Measurements from ENCODE around the gene SPCS2. TPM values are rescaled to one million over a fixed set of nuclear protein-coding genes. Genes with fewer than 3 reads are reported as not detected.
"Not testable (repeated sequence)": the region's sequence is repeated elsewhere in the genome, so short reads cannot be mapped to it uniquely, and the experiment has no call there.

Gene SPCS2
- total and polyA plus RNA-seq, 8 donors, result 75.0 to 132 (median 103) TPM

DNA sequence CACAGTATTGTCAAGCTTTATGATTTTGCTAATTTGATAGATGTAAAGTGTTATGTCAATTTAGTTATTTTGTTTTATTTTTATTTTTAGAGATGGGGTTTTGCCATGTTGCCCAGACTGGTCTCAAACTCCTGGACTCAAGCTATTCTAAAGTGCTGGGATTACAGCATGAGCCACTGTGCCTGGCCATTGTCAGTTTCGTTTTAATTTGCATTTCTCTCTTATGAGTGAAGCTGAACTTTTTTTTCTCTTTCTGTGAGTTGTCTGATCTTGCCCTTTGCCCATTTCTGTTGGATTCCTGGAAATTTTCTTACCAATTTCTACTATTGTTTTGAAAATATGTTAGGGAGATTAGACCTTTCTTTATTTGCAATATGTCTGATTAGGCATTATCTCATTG, 55.1 kb downstream of the SPCS2 start:
- TF ChIP-seq, protein P1, sequence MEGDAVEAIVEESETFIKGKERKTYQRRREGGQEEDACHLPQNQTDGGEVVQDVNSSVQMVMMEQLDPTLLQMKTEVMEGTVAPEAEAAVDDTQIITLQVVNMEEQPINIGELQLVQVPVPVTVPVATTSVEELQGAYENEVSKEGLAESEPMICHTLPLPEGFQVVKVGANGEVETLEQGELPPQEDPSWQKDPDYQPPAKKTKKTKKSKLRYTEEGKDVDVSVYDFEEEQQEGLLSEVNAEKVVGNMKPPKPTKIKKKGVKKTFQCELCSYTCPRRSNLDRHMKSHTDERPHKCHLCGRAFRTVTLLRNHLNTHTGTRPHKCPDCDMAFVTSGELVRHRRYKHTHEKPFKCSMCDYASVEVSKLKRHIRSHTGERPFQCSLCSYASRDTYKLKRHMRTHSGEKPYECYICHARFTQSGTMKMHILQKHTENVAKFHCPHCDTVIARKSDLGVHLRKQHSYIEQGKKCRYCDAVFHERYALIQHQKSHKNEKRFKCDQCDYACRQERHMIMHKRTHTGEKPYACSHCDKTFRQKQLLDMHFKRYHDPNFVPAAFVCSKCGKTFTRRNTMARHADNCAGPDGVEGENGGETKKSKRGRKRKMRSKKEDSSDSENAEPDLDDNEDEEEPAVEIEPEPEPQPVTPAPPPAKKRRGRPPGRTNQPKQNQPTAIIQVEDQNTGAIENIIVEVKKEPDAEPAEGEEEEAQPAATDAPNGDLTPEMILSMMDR (IDR thresholded peaks at IDR 0.05), result no peak
- 67 to 77% methylated on average over 1 of the region's 1 CpG for WGBS, 2 donors

DNA sequence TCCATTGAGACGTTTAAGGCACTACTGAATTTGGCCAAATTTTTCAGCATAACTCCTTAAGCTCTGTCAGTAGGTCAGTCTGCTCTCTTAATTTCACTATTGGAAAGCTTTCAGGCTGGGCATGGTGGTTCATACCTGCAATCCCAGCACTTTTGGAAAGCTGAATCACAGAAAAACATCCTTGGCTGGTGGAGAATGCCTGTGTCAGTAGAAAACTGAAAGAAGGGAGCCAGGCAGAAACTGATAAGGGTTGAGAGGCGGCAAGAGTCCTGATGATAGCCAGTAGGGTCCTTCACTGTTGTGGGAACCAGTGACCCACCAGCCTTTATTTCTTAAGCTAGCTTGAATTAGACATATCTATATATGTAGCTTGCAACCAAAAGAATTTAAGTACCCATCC, 62.3 kb downstream of the SPCS2 start:
- Histone ChIP-seq H3K4me3 (no peak overlapping the region), H3K9me3 (no peaks in the 10 kb centered on the region), H3K4me1 (no peaks in the 10 kb centered on the region), H3K27me3 (no peaks in the 10 kb centered on the region), H3K36me3 (peaks cover 0 to 4% (median 2%) of the 10 kb centered on the region in 3 donors), H3K27ac (no peak overlapping the region)
- DNase-seq (no peak), ATAC-seq (no peak), FAIRE-seq (no peak)
- intact Hi-C loops (cut with DNase I), result no loop called here
- WGBS, 2 donors, result 80 to 81% methylated on average over 2 of the region's 2 CpGs
- TF ChIP-seq, protein P1 (IDR thresholded peaks at IDR 0.05), result no peak

More for the DNA sequence above, 55.1 kb downstream of the SPCS2 start:
- Histone ChIP-seq H3K9me3 (no peaks in the 10 kb centered on the region), H3K36me3 (peaks cover 0 to 19% (median 13%) of the 10 kb centered on the region in 3 donors), H3K27ac (no peak overlapping the region), H3K4me1 (no peaks in the 10 kb centered on the region), H3K27me3 (no peaks in the 10 kb centered on the region), H3K4me3 (no peak overlapping the region)
- DNase-seq (no peak), ATAC-seq (no peak), FAIRE-seq (no peak)
- intact Hi-C loops (cut with DNase I), result no loop called here

DNA sequence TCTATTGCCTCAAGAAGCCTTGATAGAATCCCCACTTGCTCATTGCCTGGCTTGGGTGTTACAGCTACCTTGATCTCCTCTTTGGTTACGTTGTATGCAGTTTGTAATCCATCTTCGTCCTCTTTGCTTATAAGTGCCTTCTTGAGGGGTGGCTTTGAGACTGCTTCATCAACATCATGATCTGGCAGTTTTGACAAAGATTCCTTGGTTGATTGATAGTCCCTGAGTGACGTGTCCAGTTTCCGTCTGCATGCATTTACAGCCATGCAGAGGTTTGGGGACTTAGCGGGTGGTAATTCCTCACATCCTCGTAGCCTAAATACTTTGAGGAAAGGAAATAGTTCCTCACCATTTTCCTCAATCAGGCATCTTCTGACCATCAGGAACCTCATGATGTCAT, 62.8 kb downstream of the SPCS2 start:
- Histone ChIP-seq H3K27ac (no peak overlapping the region), H3K4me1 (no peaks in the 10 kb centered on the region), H3K36me3 (no peaks in the 10 kb centered on the region), H3K9me3 (no peaks in the 10 kb centered on the region), H3K27me3 (no peaks in the 10 kb centered on the region), H3K4me3 (no peak overlapping the region)
- DNase-seq, result no peak
- TF ChIP-seq, protein P1 (IDR thresholded peaks at IDR 0.05), result no peak
- intact Hi-C loops (cut with DNase I), result no loop called here
- FAIRE-seq, result no peak
- no peak for ATAC-seq
- 92 to 95% methylated on average over 6 of the region's 6 CpGs for WGBS, 2 donors

GRCh38 chr11:75013051-75013450, 64.0 kb downstream of the SPCS2 start:
- no peak for ATAC-seq
- Histone ChIP-seq H3K9me3 (no peaks in the 10 kb centered on the region), H3K4me1 (no peaks in the 10 kb centered on the region), H3K27me3 (no peaks in the 10 kb centered on the region), H3K36me3 (no peaks in the 10 kb centered on the region), H3K27ac (no peak overlapping the region), H3K4me3 (no peak overlapping the region)
- intact Hi-C loops (cut with DNase I), result no loop called here
- TF ChIP-seq, protein P1 (IDR thresholded peaks at IDR 0.05), result no peak
- DNase-seq, result no peak
- FAIRE-seq, result no peak

DNA sequence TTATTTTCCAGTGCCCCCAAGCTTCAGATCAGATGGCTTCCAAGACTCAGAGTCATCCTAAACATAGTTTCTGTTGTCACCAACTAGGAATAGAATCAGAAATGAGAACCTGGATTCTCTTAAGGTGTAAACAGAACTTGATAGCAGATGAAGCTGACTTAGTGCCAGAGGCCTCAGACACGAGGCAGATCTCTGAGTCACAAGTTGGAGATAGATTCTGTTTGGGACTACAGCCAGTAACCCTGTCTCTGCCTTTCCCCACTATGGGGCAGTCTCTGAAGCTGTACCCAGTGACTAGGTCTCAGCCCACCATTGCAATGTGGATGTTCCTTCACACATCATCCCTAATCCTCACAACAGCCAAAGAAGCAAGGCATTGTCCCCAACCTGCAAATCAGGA, 65.1 kb downstream of the SPCS2 start:
- no peak for ATAC-seq
- no peak for DNase-seq
- FAIRE-seq, result no peak
- Histone ChIP-seq H3K36me3 (no peaks in the 10 kb centered on the region), H3K4me1 (no peaks in the 10 kb centered on the region), H3K27ac (no peak overlapping the region), H3K27me3 (no peaks in the 10 kb centered on the region), H3K9me3 (no peaks in the 10 kb centered on the region), H3K4me3 (no peak overlapping the region)
- WGBS, 2 donors, result 0 to 8% methylated on average over 1 of the region's 1 CpG
- intact Hi-C loops (cut with DNase I), result no loop called here
- TF ChIP-seq, protein P1 (IDR thresholded peaks at IDR 0.05), result no peak

DNA sequence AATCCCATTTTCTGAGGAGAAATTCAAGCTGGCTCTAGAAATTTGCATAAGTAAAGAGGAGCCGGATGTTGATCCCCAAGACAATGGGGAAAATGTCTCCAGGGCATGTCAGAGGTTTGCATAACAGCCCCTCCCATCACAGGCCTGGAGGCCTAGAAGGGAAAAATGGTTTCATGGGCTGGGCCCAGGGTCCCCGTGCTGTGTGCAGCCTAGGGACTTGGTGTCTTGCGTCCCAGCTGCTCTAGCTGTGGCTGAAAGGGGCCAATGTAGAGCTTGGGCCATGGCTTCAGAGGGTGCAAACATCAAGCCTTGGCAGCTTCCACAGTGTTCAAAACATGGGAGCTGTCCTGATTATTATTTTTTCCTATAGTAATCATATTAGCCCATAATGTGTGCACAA, 70.1 kb downstream of the SPCS2 start:
- ATAC-seq; H3K4me3 ChIP-seq; H3K36me3 ChIP-seq; H3K4me1 ChIP-seq; H3K27me3 ChIP-seq; H3K27ac ChIP-seq; FAIRE-seq; DNase-seq; H3K9me3 ChIP-seq; intact Hi-C loops (cut with DNase I): not testable (repeated sequence)
- WGBS, 2 donors, result 99 to 100% methylated on average over 3 of the region's 3 CpGs

DNA sequence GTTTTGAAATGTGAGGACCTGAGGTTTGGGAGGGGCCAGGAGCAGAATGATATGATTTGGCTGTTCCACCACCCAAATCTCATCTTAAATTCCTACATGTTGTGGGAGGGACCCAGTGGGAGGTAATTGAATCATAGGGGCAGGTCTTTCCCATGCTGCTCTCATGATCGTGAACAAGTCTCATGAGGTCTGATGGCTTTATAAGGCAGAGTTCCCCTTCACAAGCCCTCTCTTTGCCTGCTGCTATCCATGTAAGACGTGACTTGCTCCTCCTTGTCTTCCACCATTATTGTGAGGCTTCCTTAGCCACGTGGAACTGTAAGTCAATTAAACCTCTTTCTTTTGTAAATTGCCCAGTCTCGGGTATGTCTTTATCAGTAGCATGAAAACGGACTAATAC, 71.3 kb downstream of the SPCS2 start:
- H3K9me3 ChIP-seq, H3K4me3 ChIP-seq, ATAC-seq, H3K4me1 ChIP-seq, H3K27ac ChIP-seq, FAIRE-seq, H3K27me3 ChIP-seq, DNase-seq, H3K36me3 ChIP-seq: not testable (repeated sequence)
- 83 to 85% methylated on average over 5 of the region's 5 CpGs for WGBS, 2 donors
- intact Hi-C loops (cut with DNase I), result loop anchor here in 1 of 3 donors (10.0 kb wide), 1 partner anchor 224 kb away; the partner anchor contains the start of gene TPBGL

All from pancreas (tissue), 10 donors.